Astrocyte (in vitro differentiated cells and primary cell): Measurements from ENCODE around the gene ELFN2. TPM values are rescaled to one million over a fixed set of nuclear protein-coding genes. Genes with fewer than 3 reads are reported as not detected.

Experiments used
- DNase-seq: peaks from one replicate; pipeline ENCODE4 v3.0.0-alpha.2; 2010; ENCODE audit warnings: low read depth
- FAIRE-seq: peaks from 2 replicates; lab custom pipeline; 2011; peaks lifted over from hg19 to GRCh38; lab: Jason Lieb, UNC
- H2AFZ ChIP-seq: 2 replicates; pipeline ENCODE4 v1.6.0; 2012; ENCODE audit warnings: low read depth, low read length, inconsistent platforms
- H3K27ac ChIP-seq: 2 replicates; pipeline ENCODE4 v1.5.1; 2011; ENCODE audit warnings: low read depth, low read length, inconsistent platforms
- H3K27me3 ChIP-seq: 2 replicates; pipeline ENCODE4 v1.6.0; 2011; ENCODE audit warnings: low read length, inconsistent platforms; ENCODE audit not compliant: insufficient read depth
- H3K36me3 ChIP-seq: 2 replicates; pipeline ENCODE4 v1.5.1; 2011; ENCODE audit warnings: low read length, inconsistent platforms; ENCODE audit not compliant: insufficient read depth
- H3K4me1 ChIP-seq: 2 replicates; pipeline ENCODE4 v1.5.1; 2011; ENCODE audit warnings: low read length, inconsistent platforms; ENCODE audit not compliant: insufficient read depth
- H3K4me2 ChIP-seq: 2 replicates; pipeline ENCODE4 v1.6.0; 2012; ENCODE audit warnings: low read length, inconsistent platforms
- H3K4me3 ChIP-seq: 2 replicates; pipeline ENCODE4 v1.5.1; 2011; ENCODE audit warnings: low read depth, mild to moderate bottlenecking, low read length, inconsistent platforms; ENCODE audit not compliant: insufficient read depth
- H3K79me2 ChIP-seq: 2 replicates; pipeline ENCODE4 v1.6.0; 2012; ENCODE audit warnings: mild to moderate bottlenecking, low read length, inconsistent platforms; ENCODE audit not compliant: insufficient read depth
- H3K9ac ChIP-seq: 2 replicates; pipeline ENCODE4 v1.6.0; 2012; ENCODE audit warnings: mild to moderate bottlenecking, low read length, inconsistent platforms
- H3K9me3 ChIP-seq: 2 replicates; pipeline ENCODE4 v1.5.1; 2012; ENCODE audit warnings: low read depth, mild to moderate bottlenecking, low read length, inconsistent platforms; ENCODE audit not compliant: insufficient read depth
- H4K20me1 ChIP-seq: 2 replicates; pipeline ENCODE4 v1.6.0; 2012; ENCODE audit warnings: low read length, inconsistent platforms; ENCODE audit not compliant: insufficient read depth
- H3K27ac Mint-ChIP-seq: one replicate; pipeline ENCODE4 v1.8.0; 2021; ENCODE audit warnings: mild to moderate bottlenecking, mixed read lengths; ENCODE audit not compliant: unreplicated experiment
- H3K27me3 Mint-ChIP-seq: one replicate; pipeline ENCODE4 v1.8.0; 2021; ENCODE audit warnings: low read depth, mixed read lengths; ENCODE audit not compliant: unreplicated experiment
- H3K36me3 Mint-ChIP-seq: one replicate; pipeline ENCODE4 v1.8.0; 2021; ENCODE audit warnings: low read depth, mixed read lengths; ENCODE audit not compliant: unreplicated experiment
- H3K4me1 Mint-ChIP-seq: one replicate; pipeline ENCODE4 v1.8.0; 2021; ENCODE audit warnings: low read depth, mixed read lengths; ENCODE audit not compliant: unreplicated experiment
- H3K4me3 Mint-ChIP-seq: one replicate; pipeline ENCODE4 v1.8.0; 2021; ENCODE audit warnings: mild to moderate bottlenecking, moderate library complexity, mixed read lengths; ENCODE audit not compliant: unreplicated experiment
- H3K9me3 Mint-ChIP-seq: one replicate; pipeline ENCODE4 v1.8.0; 2021; ENCODE audit warnings: mild to moderate bottlenecking, mixed read lengths; ENCODE audit not compliant: unreplicated experiment
- CTCF ChIP-seq: IDR thresholded peaks from 2 replicates; pipeline ENCODE4 v1.5.1; 2011; ENCODE audit warnings: low read depth, mild to moderate bottlenecking, inconsistent platforms, low read length, moderate library complexity; ENCODE audit not compliant: insufficient read depth
- EZH2 ChIP-seq: IDR thresholded peaks from 2 replicates; pipeline ENCODE4 v1.6.1; 2012; ENCODE audit warnings: mild to moderate bottlenecking, low read length, inconsistent platforms; ENCODE audit not compliant: insufficient read depth
- total RNA-seq: library from RNA; stranded (reverse); gene quantifications from 2 replicates; pipeline ENCODE4 v1.2.1, GENCODE V29; 2021

Gene ELFN2
- total RNA-seq, 1 donor from 2014 or later: 2.8 TPM

GRCh38 chr22:37439347-37439746 is 12.1 kb upstream of the ELFN2 start:
- Mint-ChIP-seq H3K27ac (no peak overlapping the region), H3K4me1 (no peaks in the 10 kb centered on the region), H3K4me3 (no peak overlapping the region), H3K36me3 (peaks cover 8% of the 10 kb centered on the region), H3K27me3 (peaks cover 19% of the 10 kb centered on the region), H3K9me3 (peaks cover 11% of the 10 kb centered on the region)
- Histone ChIP-seq H3K9ac (no peak overlapping the region), H3K4me1 (no peaks in the 10 kb centered on the region), H3K4me3 (no peak overlapping the region), H2AFZ (no peak overlapping the region), H3K27me3 (no peaks in the 10 kb centered on the region), H3K79me2 (no peaks in the 10 kb centered on the region), H3K9me3 (peaks cover 6% of the 10 kb centered on the region), H4K20me1 (no peaks in the 10 kb centered on the region), H3K36me3 (no peaks in the 10 kb centered on the region), H3K4me2 (no peak overlapping the region), H3K27ac (no peak overlapping the region)
- TF ChIP-seq CTCF (no peak), EZH2 (no peak)
- FAIRE-seq (no peak), DNase-seq (no peak)

DNA sequence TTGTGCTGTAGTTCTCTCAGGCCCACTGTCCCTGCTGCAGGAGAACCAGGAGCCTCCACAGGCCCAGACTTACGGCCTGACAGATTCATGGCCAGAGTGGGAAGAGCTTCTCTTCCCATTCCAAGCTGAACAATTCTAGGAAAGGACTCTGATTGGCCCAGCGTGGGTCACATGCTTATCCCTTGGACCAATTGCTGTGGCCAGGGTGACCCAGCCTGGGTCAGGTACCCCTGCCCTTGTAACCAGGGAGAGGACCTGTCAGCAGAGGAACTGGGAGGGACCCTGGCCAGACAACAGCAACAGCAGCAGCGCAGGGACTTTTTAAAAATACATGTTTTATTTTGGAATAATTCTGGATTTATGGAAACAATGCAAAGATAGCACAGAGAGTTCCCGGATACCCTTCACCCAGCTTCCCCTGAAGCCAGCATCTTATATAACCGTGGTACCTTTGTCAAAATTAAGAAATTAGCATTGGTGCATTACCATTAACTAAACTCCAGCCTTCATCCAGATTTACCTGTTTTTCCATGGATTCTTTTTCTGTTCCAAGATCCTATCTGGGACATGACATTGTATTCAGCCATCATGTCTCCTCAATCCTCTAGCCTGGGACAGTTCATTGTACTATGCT is 8.8 kb upstream of the ELFN2 start:
- TF ChIP-seq EZH2 (no peak), CTCF (no peak)
- no peak for FAIRE-seq

DNA sequence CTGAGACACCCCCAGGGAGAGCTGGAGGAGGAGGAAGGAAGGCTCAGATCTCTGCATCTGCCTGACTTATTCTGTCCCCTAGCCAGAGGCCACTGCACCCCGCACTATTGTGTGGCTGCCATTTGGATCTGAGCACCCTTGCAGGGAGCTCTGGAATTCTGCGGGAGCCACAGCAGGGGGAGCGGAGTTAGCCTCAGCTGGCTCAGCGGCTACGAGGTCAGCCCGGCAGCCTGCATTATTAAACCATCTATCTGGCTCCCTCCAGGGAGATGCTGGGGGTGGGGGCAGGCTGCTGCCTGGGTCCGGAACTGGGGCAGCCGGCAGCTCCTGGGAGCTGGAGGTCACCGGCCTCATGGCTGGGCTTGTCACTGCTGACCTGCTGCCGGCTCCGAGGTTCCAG is 6.5 kb upstream of the ELFN2 start:
- DNase-seq: peak; percentile 49
- H3K9ac ChIP-seq: no peak overlapping the region
- H3K4me1 ChIP-seq: peaks cover 23% of the 10 kb centered on the region
- Mint-ChIP-seq H3K4me1 (peaks cover 16% of the 10 kb centered on the region), H3K27ac (no peak overlapping the region), H3K9me3 (peaks cover 22% of the 10 kb centered on the region), H3K36me3 (peaks cover 9% of the 10 kb centered on the region), H3K4me3 (no peak overlapping the region), H3K27me3 (peaks cover 24% of the 10 kb centered on the region)
- H3K27me3 ChIP-seq: no peaks in the 10 kb centered on the region
- H3K4me3 ChIP-seq: no peak overlapping the region
- no peaks in the 10 kb centered on the region for H3K36me3 ChIP-seq
- no peak for FAIRE-seq
- no peak overlapping the region for H3K27ac ChIP-seq
- TF ChIP-seq EZH2 (no peak), CTCF (no peak)
- H3K4me2 ChIP-seq: peak overlapping the region; percentile 4
- no peak overlapping the region for H2AFZ ChIP-seq
- H4K20me1 ChIP-seq: no peaks in the 10 kb centered on the region
- no peaks in the 10 kb centered on the region for H3K79me2 ChIP-seq
- H3K9me3 ChIP-seq: peaks cover 14% of the 10 kb centered on the region

More for the DNA sequence above, 8.8 kb upstream of the ELFN2 start:
- Histone ChIP-seq H3K9ac (no peak overlapping the region), H3K4me2 (no peak overlapping the region), H3K27ac (no peak overlapping the region), H3K36me3 (no peaks in the 10 kb centered on the region), H3K27me3 (no peaks in the 10 kb centered on the region), H2AFZ (no peak overlapping the region), H3K4me3 (no peak overlapping the region), H3K9me3 (peaks cover 20% of the 10 kb centered on the region), H3K4me1 (peaks cover 18% of the 10 kb centered on the region), H3K79me2 (no peaks in the 10 kb centered on the region), H4K20me1 (no peaks in the 10 kb centered on the region)
- Mint-ChIP-seq H3K4me3 (no peak overlapping the region), H3K4me1 (peaks cover 11% of the 10 kb centered on the region), H3K27ac (peak overlapping the region; percentile 62), H3K9me3 (peaks cover 30% of the 10 kb centered on the region), H3K36me3 (peaks cover 9% of the 10 kb centered on the region), H3K27me3 (peaks cover 16% of the 10 kb centered on the region)
- DNase-seq: no peak
